Psoas muscle (tissue), 8 donors: ENCODE data around the gene ZMYND8. TPM values are rescaled to one million over a fixed set of nuclear protein-coding genes. Genes with fewer than 3 reads are reported as not detected.
A peak's percentile ranks its signal among the peaks of the same experiment; 100 is the strongest.
"Not testable (repeated sequence)": the region's sequence is repeated elsewhere in the genome, so short reads cannot be mapped to it uniquely, and the experiment has no call there.

Experiments
- ATAC-seq, 4 donors: fragments of 200-7000 bp; cut with Tn5 transposase; one replicate each; pipeline ENCODE4 v1.9.1; 2020; ENCODE audit warnings: moderate library complexity in 3 of 4, mild to moderate bottlenecking in 2 of 4
- DNase-seq, 2 donors: peaks; one replicate each; pipeline ENCODE4 v3.0.0-alpha.2; 2020
- H3K27ac ChIP-seq: fragments of 200-600 bp; one replicate; pipeline ENCODE4 v1.8.0; 2022
- H3K27me3 ChIP-seq, 3 donors: fragments of 200-600 bp in 1 of 3; one replicate each; pipeline versions ENCODE4 v1.6.1 to v1.8.0; 2013 to 2022; ENCODE audit warnings: low read length in 2 of 3, mild to moderate bottlenecking in 2 of 3, moderate library complexity in 1 of 3; ENCODE audit not compliant: insufficient read depth in 3 of 3
- H3K36me3 ChIP-seq, 2 donors: fragments of 200-600 bp in 1 of 2; one replicate each; pipeline versions ENCODE4 v1.6.1 to v1.8.0; 2013 to 2022; ENCODE audit warnings: low read depth in 1 of 2, mild to moderate bottlenecking in 1 of 2, moderate library complexity in 1 of 2; ENCODE audit not compliant: insufficient read depth in 1 of 2
- H3K4me1 ChIP-seq: fragments of 200-600 bp; one replicate; pipeline ENCODE4 v1.8.0; 2022
- H3K4me3 ChIP-seq: fragments of 200-600 bp; one replicate; pipeline ENCODE4 v1.8.0; 2022; ENCODE audit warnings: mild to moderate bottlenecking
- H3K9me3 ChIP-seq: fragments of 200-600 bp; one replicate; pipeline ENCODE4 v1.8.0; 2022
- CTCF ChIP-seq: fragments of 200-600 bp; IDR thresholded peaks from one replicate; pipeline ENCODE4 v1.8.0; 2022; ENCODE audit warnings: antibody characterized with exemption
- WGBS, 3 donors: extraction: QIAGEN DNeasy Blood & Tissue Kit; methylation state at CpG; one replicate each; pipeline versions ENCODE4 v1.1.6 to v1.1.7; 2013; 5-methylcytosine and 5-hydroxymethylcytosine counted together
- intact Hi-C, 2 donors: fragments of 100-400 bp; cut with DNase I; formaldehyde crosslinking; loops; one replicate each; pipeline versions ENCODE4 v1.11.0 to v1.14.2; 2022
- polyA plus RNA-seq, 3 donors: library from polyadenylated mRNA; stranded (reverse); fragments of 200-250 nt; gene quantifications; one replicate each; pipeline ENCODE4 v1.2.3, GENCODE V29; 2013
- total RNA-seq, 4 donors: library from RNA; stranded (reverse); fragmentation: NEBNext Ultra II Directional in 2 of 4; extraction: Animal tissue kit (Norgen Biotek cat#: 25700) in 2 of 4; gene quantifications; one replicate each; pipeline versions ENCODE4 v1.2.1 to v1.2.4, GENCODE V29; 2021 to 2023
- donor health status: healthy with polysubstance abuse.
- donor health status: DM: no; HTN: no; CAD: no; lungs with moderate emphysema.
- donor health status: Bipolar disorder and iron deficiency.
- donor health status: healthy.
- donor health status: DM: yes; HTN: yes; CAD: no.
- donor health status: DM: no; HTN: no; CAD: no.
- donor health status: DM: no; HTN: no; CAD: no.
- donor health status: DM: yes; HTN: yes; CAD: no.

ZMYND8 gene
- total and polyA plus RNA-seq, 7 donors, result 4.7 to 42.9 (median 17.7) TPM

- intact Hi-C loops, result loop anchor here in 1 of 2 donors (10.0 kb wide), 1 partner anchor 1376 kb away; the partner anchor contains the start of gene PCIF1
- no peaks in the 10 kb centered on the region for H3K9me3 ChIP-seq
- DNase-seq, result no peak
- 95 to 97% (median 97%) methylated on average over 5 of the region's 5 CpGs for WGBS, 3 donors
- H3K4me1 ChIP-seq, result peaks cover 21% of the 10 kb centered on the region
- H3K4me3 ChIP-seq, result no peak overlapping the region
- peaks cover 6 to 51% of the 10 kb centered on the region in 2 donors for H3K36me3 ChIP-seq
- TF ChIP-seq CTCF, result no peak
- no peak for ATAC-seq
- no peak overlapping the region for H3K27ac ChIP-seq
- H3K27me3 ChIP-seq, result no peaks in the 10 kb centered on the region
These were observed 45.3 kb downstream of the ZMYND8 start for GRCh38 chr20:47311211-47311610.

GRCh38 chr20:47310729-47311128, 45.8 kb downstream of the ZMYND8 start:
- WGBS, 3 donors, result 89 to 92% (median 91%) methylated on average over 8 of the region's 8 CpGs

GRCh38 chr20:47309806-47310426, 46.6 kb downstream of the ZMYND8 start:
- Histone ChIP-seq H3K9me3 (no peaks in the 10 kb centered on the region), H3K36me3 (peaks cover 6 to 60% of the 10 kb centered on the region in 2 donors), H3K27ac (peak overlapping the region; percentile 50), H3K4me3 (no peak overlapping the region), H3K4me1 (peaks cover 8% of the 10 kb centered on the region), H3K27me3 (no peaks in the 10 kb centered on the region)
- DNase-seq, result no peak
- 73 to 89% (median 84%) methylated on average over 11 of the region's 11 CpGs for WGBS, 3 donors
- peak in 1 of 4 donors; percentile 19 for ATAC-seq
- intact Hi-C loops, result loop anchor here in 1 of 2 donors (10.0 kb wide), 1 partner anchor 1375 kb away; the partner anchor contains the start of gene PCIF1
- TF ChIP-seq CTCF, result no peak

More at GRCh38 chr20:47310729-47311128, 45.8 kb downstream of the ZMYND8 start:
- ATAC-seq (no peak), DNase-seq (no peak)
- Histone ChIP-seq H3K27me3 (no peaks in the 10 kb centered on the region), H3K36me3 (peaks cover 6 to 56% of the 10 kb centered on the region in 2 donors), H3K4me1 (peaks cover 16% of the 10 kb centered on the region), H3K27ac (no peak overlapping the region), H3K4me3 (no peak overlapping the region), H3K9me3 (no peaks in the 10 kb centered on the region)
- intact Hi-C loops, result loop anchor here in 1 of 2 donors (10.0 kb wide), 1 partner anchor 1376 kb away; the partner anchor contains the start of gene PCIF1
- TF ChIP-seq CTCF, result no peak

GRCh38 chr20:47309394-47309793, 47.1 kb downstream of the ZMYND8 start:
- TF ChIP-seq CTCF, result no peak
- Histone ChIP-seq H3K27me3 (no peaks in the 10 kb centered on the region), H3K4me3 (no peak overlapping the region), H3K27ac (no peak overlapping the region), H3K9me3 (no peaks in the 10 kb centered on the region), H3K4me1 (peaks cover 4% of the 10 kb centered on the region), H3K36me3 (peaks cover 6 to 65% of the 10 kb centered on the region in 2 donors)
- no peak for DNase-seq
- ATAC-seq, result no peak
- WGBS, 3 donors, result 76 to 78% (median 77%) methylated on average over 8 to 10 of the region's 10 CpGs
- intact Hi-C loops, result no loop called here

GRCh38 chr20:47307569-47307968, 48.9 kb downstream of the ZMYND8 start:
- ATAC-seq, H3K27ac ChIP-seq, H3K4me1 ChIP-seq, H3K27me3 ChIP-seq, H3K9me3 ChIP-seq, DNase-seq, intact Hi-C loops, H3K4me3 ChIP-seq: not testable (repeated sequence)
- H3K36me3 ChIP-seq, result peaks cover 11 to 76% of the 10 kb centered on the region in 2 donors
- WGBS, 3 donors, result 76 to 92% (median 80%) methylated on average over 9 of the region's 9 CpGs
